ENCODE results near the gene PRCD.
A peak's percentile ranks its signal among the peaks of the same experiment; 100 is the strongest.

Gene PRCD

DNA sequence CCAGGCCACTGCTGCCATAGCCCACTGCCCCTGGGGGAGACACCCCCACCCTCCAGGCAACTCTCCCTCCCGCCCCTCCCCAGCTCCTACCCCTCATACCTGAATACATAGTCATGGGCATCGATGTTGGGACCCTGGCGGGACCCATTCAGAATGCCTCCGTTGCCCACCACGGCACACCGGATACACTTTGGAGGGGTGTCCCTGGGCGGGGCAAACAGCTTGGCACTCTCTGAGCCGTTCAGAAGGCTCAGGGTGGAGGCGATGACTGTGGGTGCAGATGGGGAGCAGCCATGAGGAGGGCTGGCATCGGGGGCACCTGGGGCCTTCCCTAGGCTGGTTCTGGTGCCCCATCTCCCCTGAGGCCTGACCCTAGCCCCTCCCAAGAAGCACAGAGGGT, 33.3 kb downstream of the PRCD start:
- Histone ChIP-seq H3K27me3 (ENCODE audit: control insufficient read depth in 1 of 2, insufficient read depth in 2 of 2, low read length in 2 of 2) (no peaks in the 10 kb centered on the region), H3K4me1 (ENCODE audit: insufficient read depth, low read length) (no peaks in the 10 kb centered on the region), H3K9me3 (ENCODE audit: low read length) (no peaks in the 10 kb centered on the region), H3K27ac (ENCODE audit: low read depth, low read length) (no peak overlapping the region), H3K36me3 (ENCODE audit: insufficient read depth, low read length) (no peaks in the 10 kb centered on the region), H3K4me3 (ENCODE audit: low read depth in 1 of 2, low read length in 2 of 2) (no peak overlapping the region), H3K9ac (ENCODE audit: low read length) (no peak overlapping the region)

- Histone ChIP-seq H3K36me3 (ENCODE audit: insufficient read depth, low read length) (no peaks in the 10 kb centered on the region), H3K27ac (ENCODE audit: low read depth, low read length) (no peak overlapping the region), H3K27me3 (ENCODE audit: control insufficient read depth in 1 of 2, insufficient read depth in 2 of 2, low read length in 2 of 2) (no peaks in the 10 kb centered on the region)
These were observed 34.3 kb downstream of the PRCD start for GRCh38 chr17:76574166-76574565.

DNA sequence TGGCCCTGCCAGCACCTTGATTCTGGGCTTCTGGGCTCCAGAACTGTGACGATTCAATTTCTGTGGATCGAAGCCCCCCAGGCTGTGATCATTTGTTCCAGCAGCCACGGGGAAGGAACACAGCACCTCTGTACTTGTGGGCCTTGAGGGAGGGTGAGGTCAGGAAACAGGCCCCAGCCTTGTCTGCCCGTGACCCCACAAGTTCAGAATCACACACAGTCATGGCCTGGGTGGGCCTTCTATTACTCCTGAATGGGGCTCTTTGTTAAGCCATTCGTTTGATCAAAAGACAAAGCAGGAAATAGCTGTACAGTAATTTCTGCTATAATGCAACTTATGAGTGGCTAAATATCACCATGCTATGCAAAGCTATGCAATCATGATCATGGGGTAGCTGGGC, 35.7 kb downstream of the PRCD start:
- H3K27me3 ChIP-seq (ENCODE audit: control insufficient read depth in 1 of 2, insufficient read depth in 2 of 2, low read length in 2 of 2) = no peaks in the 10 kb centered on the region
- H3K4me1 ChIP-seq (ENCODE audit: insufficient read depth, low read length) = no peaks in the 10 kb centered on the region
- no peaks in the 10 kb centered on the region for H3K36me3 ChIP-seq (ENCODE audit: insufficient read depth, low read length)
- H3K9ac ChIP-seq (ENCODE audit: low read length) = no peak overlapping the region
- H3K27ac ChIP-seq (ENCODE audit: low read depth, low read length) = no peak overlapping the region
- no peak overlapping the region for H3K4me3 ChIP-seq (ENCODE audit: low read depth in 1 of 2, low read length in 2 of 2)
- no peaks in the 10 kb centered on the region for H3K9me3 ChIP-seq (ENCODE audit: low read length)

More at GRCh38 chr17:76574166-76574565, 34.3 kb downstream of the PRCD start:
- no peaks in the 10 kb centered on the region for H3K9me3 ChIP-seq (ENCODE audit: low read length)
- H3K4me3 ChIP-seq (ENCODE audit: low read depth in 1 of 2, low read length in 2 of 2) = no peak overlapping the region
- H3K4me1 ChIP-seq (ENCODE audit: insufficient read depth, low read length) = no peaks in the 10 kb centered on the region
- no peak overlapping the region for H3K9ac ChIP-seq (ENCODE audit: low read length)

- Histone ChIP-seq H3K27me3 (ENCODE audit: control insufficient read depth in 1 of 2, insufficient read depth in 2 of 2, low read length in 2 of 2) (no peaks in the 10 kb centered on the region), H3K4me3 (ENCODE audit: low read depth in 1 of 2, low read length in 2 of 2) (no peak overlapping the region), H3K9me3 (ENCODE audit: low read length) (no peaks in the 10 kb centered on the region), H3K36me3 (ENCODE audit: insufficient read depth, low read length) (no peaks in the 10 kb centered on the region), H3K4me1 (ENCODE audit: insufficient read depth, low read length) (no peaks in the 10 kb centered on the region), H3K27ac (ENCODE audit: low read depth, low read length) (no peak overlapping the region), H3K9ac (ENCODE audit: low read length) (no peak overlapping the region)
These were observed 36.3 kb downstream of the PRCD start for GRCh38 chr17:76576189-76576588.

- Histone ChIP-seq H3K27ac (ENCODE audit: low read depth, low read length) (no peak overlapping the region), H3K27me3 (ENCODE audit: control insufficient read depth in 1 of 2, insufficient read depth in 2 of 2, low read length in 2 of 2) (no peaks in the 10 kb centered on the region), H3K36me3 (ENCODE audit: insufficient read depth, low read length) (no peaks in the 10 kb centered on the region), H3K4me1 (ENCODE audit: insufficient read depth, low read length) (no peaks in the 10 kb centered on the region), H3K4me3 (ENCODE audit: low read depth in 1 of 2, low read length in 2 of 2) (no peak overlapping the region), H3K9ac (ENCODE audit: low read length) (no peak overlapping the region), H3K9me3 (ENCODE audit: low read length) (no peaks in the 10 kb centered on the region)
These were observed 38.0 kb downstream of the PRCD start for GRCh38 chr17:76577876-76578275.

GRCh38 chr17:76578376-76578775, 38.5 kb downstream of the PRCD start:
- Histone ChIP-seq H3K36me3 (ENCODE audit: insufficient read depth, low read length) (no peaks in the 10 kb centered on the region), H3K9me3 (ENCODE audit: low read length) (no peaks in the 10 kb centered on the region), H3K4me1 (ENCODE audit: insufficient read depth, low read length) (no peaks in the 10 kb centered on the region), H3K9ac (ENCODE audit: low read length) (no peak overlapping the region), H3K4me3 (ENCODE audit: low read depth in 1 of 2, low read length in 2 of 2) (no peak overlapping the region), H3K27me3 (ENCODE audit: control insufficient read depth in 1 of 2, insufficient read depth in 2 of 2, low read length in 2 of 2) (no peaks in the 10 kb centered on the region), H3K27ac (ENCODE audit: low read depth, low read length) (no peak overlapping the region)

GRCh38 chr17:76579281-76579680, 39.4 kb downstream of the PRCD start:
- Histone ChIP-seq H3K36me3 (ENCODE audit: insufficient read depth, low read length) (no peaks in the 10 kb centered on the region), H3K4me1 (ENCODE audit: insufficient read depth, low read length) (no peaks in the 10 kb centered on the region), H3K27me3 (ENCODE audit: control insufficient read depth in 1 of 2, insufficient read depth in 2 of 2, low read length in 2 of 2) (no peaks in the 10 kb centered on the region), H3K9ac (ENCODE audit: low read length) (no peak overlapping the region), H3K9me3 (ENCODE audit: low read length) (no peaks in the 10 kb centered on the region), H3K4me3 (ENCODE audit: low read depth in 1 of 2, low read length in 2 of 2) (no peak overlapping the region), H3K27ac (ENCODE audit: low read depth, low read length) (no peak overlapping the region)

DNA sequence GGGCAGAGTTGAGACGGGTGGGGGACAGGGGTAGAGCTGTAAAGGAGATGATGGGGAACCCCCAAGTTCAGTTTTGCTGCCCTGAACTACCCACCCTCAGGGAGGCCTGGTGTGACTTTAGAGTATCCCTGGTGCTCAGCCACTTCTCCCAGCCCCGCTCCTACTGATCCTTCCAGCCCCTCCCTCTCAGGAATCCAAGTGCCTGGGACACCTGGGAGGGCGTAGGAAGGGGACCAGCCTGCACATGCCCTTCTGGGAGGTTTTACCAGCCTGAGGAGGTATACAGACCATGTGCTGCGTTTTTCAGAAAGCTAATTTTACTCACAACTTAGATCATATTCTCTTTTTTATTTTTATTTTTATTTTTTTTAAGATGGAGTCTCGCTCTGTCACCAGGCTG, 41.7 kb downstream of the PRCD start:
- Histone ChIP-seq H3K9me3 (ENCODE audit: low read length) (no peaks in the 10 kb centered on the region), H3K27ac (ENCODE audit: low read depth, low read length) (no peak overlapping the region), H3K4me1 (ENCODE audit: insufficient read depth, low read length) (no peaks in the 10 kb centered on the region), H3K4me3 (ENCODE audit: low read depth in 1 of 2, low read length in 2 of 2) (no peak overlapping the region), H3K9ac (ENCODE audit: low read length) (no peak overlapping the region), H3K36me3 (ENCODE audit: insufficient read depth, low read length) (no peaks in the 10 kb centered on the region), H3K27me3 (ENCODE audit: control insufficient read depth in 1 of 2, insufficient read depth in 2 of 2, low read length in 2 of 2) (peaks cover 0 to 19% of the 10 kb centered on the region in 2 donors)

DNA sequence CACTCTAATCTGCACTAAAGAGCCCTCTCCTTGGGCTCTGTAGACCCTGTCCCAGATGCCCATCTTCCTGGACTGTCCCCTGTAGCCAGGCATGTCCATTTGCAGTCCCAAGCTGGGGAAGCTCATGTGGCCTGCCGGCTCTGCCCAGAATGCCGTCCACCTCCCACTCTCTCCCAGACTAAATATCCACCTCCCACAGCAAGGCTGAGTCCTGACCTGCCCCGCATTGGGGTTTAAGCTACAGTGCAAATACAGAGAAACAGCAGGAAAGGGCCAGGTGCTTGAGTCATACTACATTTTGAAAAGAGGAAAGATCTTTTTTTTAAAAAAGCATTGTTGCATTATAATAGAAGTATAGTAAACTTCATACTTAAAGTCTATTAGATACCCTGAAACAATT, 42.8 kb downstream of the PRCD start:
- Histone ChIP-seq H3K9me3 (ENCODE audit: low read length) (no peaks in the 10 kb centered on the region), H3K27ac (ENCODE audit: low read depth, low read length) (no peak overlapping the region), H3K27me3 (ENCODE audit: control insufficient read depth in 1 of 2, insufficient read depth in 2 of 2, low read length in 2 of 2) (peaks cover 9 to 30% of the 10 kb centered on the region in 2 donors), H3K4me1 (ENCODE audit: insufficient read depth, low read length) (no peaks in the 10 kb centered on the region), H3K36me3 (ENCODE audit: insufficient read depth, low read length) (no peaks in the 10 kb centered on the region), H3K4me3 (ENCODE audit: low read depth in 1 of 2, low read length in 2 of 2) (no peak overlapping the region), H3K9ac (ENCODE audit: low read length) (no peak overlapping the region)

DNA sequence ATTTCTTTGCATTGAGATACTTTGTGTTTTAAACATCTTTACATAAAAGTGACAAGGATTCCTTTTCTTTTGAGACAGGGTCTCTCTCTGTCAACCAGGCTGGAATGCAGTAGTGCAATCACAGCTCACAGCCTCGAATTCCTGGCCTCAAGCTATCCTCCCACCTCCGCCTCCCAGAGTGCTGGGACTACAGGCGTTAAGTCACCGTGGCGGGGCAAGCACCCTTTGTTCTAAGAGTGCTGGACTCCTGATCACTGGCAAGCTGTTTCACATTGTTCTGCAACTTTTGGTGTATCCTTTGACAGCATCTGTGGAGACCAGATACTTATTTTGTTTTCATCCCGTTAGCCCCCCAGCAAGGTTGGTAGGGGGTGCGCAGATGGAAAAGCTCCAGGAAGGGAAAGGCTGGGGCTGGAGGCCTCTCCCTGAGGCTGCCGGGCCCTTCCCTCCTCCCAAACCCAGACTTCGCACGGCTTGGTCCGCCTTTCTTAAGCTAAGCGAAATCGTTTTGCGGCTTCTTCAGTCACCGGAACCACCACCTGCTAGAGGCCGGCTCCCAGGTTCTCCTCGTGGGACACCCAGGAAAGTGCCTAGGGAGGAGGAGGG, 44.7 kb downstream of the PRCD start:
- Histone ChIP-seq H3K27ac (ENCODE audit: low read depth, low read length) (no peak overlapping the region), H3K27me3 (ENCODE audit: control insufficient read depth in 1 of 2, insufficient read depth in 2 of 2, low read length in 2 of 2) (peaks cover 9 to 38% of the 10 kb centered on the region in 2 donors), H3K9ac (ENCODE audit: low read length) (no peak overlapping the region)

GRCh38 chr17:76585033-76585648, 45.3 kb downstream of the PRCD start:
- Histone ChIP-seq H3K27ac (ENCODE audit: low read depth, low read length) (no peak overlapping the region), H3K36me3 (ENCODE audit: insufficient read depth, low read length) (no peaks in the 10 kb centered on the region), H3K4me1 (ENCODE audit: insufficient read depth, low read length) (no peaks in the 10 kb centered on the region), H3K27me3 (ENCODE audit: control insufficient read depth in 1 of 2, insufficient read depth in 2 of 2, low read length in 2 of 2) (peaks cover 9 to 38% of the 10 kb centered on the region in 2 donors), H3K9me3 (ENCODE audit: low read length) (no peaks in the 10 kb centered on the region), H3K9ac (ENCODE audit: low read length) (no peak overlapping the region), H3K4me3 (ENCODE audit: low read depth in 1 of 2, low read length in 2 of 2) (peak overlapping the region; percentile 44 to 49)

More for the DNA sequence above, 44.7 kb downstream of the PRCD start:
- Histone ChIP-seq H3K4me3 (ENCODE audit: low read depth in 1 of 2, low read length in 2 of 2) (peak overlapping the region; percentile 44 to 49), H3K36me3 (ENCODE audit: insufficient read depth, low read length) (no peaks in the 10 kb centered on the region), H3K9me3 (ENCODE audit: low read length) (no peaks in the 10 kb centered on the region), H3K4me1 (ENCODE audit: insufficient read depth, low read length) (no peaks in the 10 kb centered on the region)

Measured in muscle layer of colon (tissue), 2 donors.